EL (cell line): ENCODE results near the gene EPSTI1.
"Not testable (repeated sequence)": the region's sequence is repeated elsewhere in the genome, so short reads cannot be mapped to it uniquely, and the experiment has no call there.

ENCODE experiments used
- DNase-seq: peaks from one replicate; pipeline ENCODE4 v3.0.0-alpha.2; 2016

EPSTI1 gene

DNA sequence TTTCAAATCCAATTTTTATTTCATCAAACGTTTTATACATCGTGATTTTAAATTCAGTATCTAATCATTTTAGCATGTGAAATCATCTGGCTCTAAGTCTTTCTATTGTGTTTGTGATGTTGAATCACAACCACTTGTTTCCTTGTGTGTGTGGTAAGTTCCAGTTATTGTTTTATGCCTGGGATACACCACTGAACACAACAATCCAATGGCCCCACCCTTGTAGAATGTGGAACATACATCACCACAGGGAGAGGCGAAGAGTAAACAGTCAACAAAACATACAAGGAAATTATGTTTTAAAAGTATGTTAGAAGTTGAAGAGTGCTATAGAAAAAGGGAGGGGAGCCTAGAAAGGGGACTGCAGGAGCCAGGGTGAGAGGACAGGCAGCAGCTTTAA lies 100.5 kb downstream of the EPSTI1 start:
- DNase-seq, result no peak

DNA sequence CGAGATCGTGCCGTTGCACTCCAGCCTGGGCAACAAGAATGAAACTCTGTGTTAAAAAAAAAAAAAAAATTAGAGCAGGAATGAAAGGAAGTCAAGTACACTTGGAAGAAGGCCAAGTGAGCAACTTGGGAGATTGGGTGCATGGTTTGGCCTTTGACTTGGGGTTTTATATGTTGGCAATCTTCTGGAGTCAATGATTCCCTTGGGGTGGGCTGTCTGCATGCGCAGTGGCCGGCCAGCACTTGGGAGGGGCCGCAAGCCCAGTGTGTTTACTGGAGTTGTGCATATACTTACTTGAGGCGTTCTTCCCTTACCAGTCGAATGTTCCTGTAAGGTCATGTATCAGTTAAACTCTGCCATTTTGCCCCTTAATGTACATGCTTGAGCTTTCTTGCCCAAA lies 106.7 kb downstream of the EPSTI1 start:
- DNase-seq, result no peak

DNA sequence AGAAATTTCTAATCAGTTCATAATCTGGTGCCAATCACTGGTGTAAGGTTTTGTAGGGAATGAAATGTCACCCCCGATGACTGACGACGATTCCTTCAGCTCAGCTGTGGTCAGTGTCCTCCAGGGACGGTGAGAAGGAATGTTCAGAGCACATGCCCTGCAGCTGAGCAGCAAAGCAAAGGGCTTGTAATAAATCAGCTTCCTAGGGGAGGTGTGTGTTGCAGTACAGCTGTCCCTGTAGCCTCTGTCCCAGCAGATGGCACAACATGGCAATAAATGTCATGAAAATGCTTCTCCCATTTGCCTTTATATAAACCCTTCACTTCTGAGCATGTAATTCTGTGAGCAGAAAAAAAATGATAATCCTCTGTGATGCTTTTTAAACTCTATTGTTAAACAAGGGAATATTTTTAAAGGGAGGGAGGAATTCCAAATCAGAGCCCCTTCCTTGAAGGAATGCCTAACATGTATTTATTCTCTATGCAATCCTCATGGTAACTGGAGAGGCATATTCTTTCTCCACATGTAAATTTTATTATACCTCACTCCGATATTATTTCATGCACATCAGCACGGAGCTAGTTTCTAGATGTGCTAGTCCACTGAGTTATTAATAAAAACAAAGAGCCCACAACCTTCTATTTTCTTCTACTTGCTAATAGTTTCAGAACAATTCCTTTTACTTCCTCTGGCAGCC lies 108.1 kb downstream of the EPSTI1 start:
- DNase-seq, result peak; percentile 65

DNA sequence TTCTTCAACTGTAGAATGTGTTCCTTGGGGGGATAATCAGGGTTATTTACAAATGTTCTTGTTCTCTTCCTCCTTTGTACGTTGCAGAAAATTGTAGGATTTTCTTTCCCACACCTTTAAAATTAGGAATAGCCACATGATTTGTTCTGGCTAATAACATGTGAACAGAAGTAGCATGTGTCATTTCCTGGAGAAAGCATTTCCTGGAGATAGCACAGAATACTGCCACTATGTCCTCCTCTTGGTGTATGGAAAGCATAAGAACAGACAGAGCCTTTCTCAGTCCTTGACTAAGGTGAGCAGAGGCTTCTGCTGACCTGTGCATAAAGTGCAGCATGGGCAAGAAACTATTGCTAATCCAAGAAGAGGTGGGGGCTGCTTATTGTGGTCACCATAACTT lies 108.9 kb downstream of the EPSTI1 start:
- DNase-seq, result no peak

DNA sequence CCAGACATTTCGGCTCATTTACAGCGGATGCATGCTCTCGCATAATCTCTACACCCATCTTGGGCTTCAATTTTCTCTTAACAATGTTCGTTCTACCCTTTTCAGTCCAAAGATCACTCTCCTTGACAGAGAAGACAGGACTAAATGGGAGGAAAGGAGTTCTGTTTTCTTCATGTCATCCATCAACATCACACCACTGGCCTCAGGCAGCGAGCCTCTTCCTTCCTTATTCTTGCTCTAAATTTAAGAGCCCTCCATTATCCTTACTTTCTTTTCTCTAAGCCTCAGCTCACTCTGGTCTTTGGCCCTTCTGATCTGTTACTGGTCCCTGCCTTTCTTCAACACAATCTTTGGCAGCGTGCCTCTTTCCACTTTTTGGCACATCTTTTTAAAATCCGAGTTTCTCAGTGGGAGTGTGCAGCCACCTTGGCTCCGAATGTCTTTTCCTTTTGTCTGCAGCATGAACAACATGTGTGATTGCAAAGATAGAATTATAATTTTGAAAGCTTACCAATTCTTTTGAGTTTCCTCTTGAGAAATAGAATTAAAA lies 111.9 kb downstream of the EPSTI1 start:
- no peak for DNase-seq

DNA sequence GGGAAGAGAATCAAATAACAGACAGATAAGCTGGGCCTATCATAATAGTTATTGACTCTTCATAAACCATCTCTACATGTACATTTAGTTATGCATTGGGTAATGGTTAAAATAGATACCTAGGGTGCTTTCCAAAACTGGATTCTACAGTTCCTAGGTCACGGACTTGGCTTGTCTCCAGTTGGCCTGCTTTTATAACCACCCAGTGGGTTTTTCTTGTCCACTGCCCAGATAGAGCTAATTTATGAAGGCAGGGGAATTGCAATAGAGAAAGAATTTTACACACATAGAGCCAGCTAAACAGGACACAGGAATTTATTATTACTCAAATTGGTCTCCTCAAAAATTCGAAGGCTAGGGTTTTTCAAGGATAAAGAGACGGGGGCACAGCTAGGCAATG lies 113.3 kb downstream of the EPSTI1 start:
- no peak for DNase-seq

DNA sequence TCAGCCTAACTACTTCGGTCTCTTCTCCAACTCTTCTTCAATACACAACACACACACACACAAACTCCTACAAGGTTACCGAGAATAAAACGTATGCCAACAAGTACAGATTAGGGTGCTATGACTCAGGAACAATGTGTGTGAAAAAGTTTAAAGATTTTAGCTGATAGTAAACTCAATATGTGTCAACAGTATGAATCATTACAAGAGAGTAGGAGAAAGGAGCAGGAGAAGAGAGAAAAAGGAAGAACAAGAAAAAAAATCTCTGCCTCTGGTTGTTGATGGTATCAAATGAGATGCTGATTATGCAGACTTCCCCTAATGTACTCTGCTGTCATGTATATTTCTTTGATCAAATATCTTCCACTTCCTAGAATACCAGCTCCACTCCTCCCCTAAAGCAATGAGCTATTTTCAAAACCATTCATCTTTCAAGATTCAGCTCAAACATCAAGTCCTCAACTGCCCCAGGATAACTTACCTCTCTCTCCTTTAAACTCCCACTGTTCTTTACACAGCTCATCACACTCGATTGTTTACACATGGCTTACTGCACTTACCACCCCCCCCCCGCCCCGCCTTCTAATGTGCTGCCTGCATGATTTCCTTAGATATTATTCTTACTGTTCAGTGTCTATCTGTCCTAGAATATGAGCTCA lies 115.0 kb downstream of the EPSTI1 start:
- DNase-seq, result peak; percentile 54

DNA sequence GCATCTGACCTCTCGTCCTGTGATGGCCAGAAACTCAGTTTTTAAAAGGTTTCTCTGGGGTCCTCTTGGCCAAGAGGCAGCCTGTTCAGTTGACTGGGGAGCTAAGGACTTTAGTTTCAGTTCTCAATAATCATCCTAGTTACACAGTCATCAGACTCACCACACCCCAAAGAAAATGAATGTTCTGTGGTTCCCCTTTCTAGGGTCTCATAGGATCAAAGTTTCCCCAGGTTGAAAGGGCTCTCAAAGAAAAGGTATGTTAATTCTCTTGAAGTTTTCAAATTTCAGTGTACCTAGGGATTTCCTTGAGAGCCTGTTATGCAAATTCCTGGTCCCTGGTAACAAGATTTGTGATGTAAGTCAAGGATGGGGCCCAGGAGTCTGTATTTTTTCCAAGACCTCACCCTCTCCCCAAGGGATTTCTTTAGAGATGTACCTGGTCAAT lies 115.7 kb downstream of the EPSTI1 start:
- DNase-seq, result no peak

DNA sequence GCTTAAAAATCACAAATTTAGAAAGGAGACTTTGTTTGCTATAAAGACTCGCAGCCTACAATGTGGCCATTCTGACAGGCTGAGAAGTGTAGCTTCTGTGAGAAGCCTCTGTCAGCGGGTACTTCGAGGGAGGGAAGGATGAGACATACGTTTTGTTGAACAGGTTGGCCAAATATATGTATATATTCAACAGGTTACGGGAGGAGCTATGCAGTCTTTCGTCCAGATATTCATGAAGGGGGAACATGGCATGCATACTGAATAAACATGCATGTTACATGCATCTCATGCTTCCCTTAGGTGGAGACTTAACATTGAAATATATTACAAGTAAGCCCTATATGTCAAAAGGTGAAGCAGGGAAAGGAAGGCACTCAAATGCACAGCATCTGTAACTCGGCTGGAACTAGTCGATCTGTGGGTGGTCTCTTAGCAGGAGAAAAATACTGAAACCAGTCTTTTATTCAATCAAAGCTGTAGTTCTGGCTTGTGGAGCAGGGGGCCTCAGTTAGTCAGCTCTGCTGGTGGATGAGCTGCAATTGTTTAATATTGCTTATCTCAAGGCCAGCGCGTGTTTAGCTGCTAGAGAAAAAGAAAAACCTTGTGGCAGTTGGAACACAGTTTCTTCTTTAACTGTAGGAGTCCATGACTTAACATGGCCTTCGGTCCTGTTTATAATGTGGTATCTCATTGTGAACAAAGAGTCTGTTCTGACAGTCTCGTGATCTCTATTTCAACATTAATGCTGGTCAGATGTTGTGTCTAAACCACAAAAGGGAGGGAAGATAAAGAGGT lies 116.4 kb downstream of the EPSTI1 start:
- DNase-seq, result no peak

DNA sequence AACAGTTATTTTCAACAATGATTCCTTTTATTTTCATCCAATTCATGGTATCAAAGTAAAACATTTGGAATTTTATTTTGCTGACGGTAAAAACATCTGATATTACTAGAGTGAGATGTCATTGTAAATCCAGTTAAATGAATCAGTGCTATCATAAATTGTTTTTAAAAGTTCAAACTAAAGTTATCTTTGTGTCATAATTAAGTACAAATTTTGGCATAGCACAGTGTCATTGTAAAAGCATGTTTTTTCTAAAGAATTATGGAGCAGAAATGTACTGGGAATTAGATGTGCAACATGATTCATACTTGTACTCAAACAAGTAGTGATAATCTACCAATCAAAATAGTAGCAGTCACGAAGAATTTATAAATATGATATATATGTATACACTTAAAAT lies 117.8 kb downstream of the EPSTI1 start:
- DNase-seq, result no peak

DNA sequence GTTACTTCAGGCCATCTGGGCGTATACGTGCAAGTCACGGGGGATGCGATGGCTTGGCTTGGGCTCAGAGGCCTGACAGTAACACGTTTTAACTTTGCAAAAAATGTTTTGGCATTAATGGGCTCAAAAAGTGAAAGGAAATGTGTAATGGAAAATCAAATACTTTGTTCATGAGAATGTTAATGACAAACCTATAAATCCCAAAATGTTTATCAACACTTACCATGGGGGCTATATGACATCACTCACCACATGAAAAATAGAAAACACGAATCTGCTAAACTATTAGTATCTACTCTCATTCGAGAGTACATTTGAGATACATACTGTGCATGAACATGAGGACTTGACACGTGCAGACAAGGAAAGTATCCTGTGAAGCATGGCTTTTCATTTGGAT lies 119.0 kb downstream of the EPSTI1 start:
- no peak for DNase-seq

DNA sequence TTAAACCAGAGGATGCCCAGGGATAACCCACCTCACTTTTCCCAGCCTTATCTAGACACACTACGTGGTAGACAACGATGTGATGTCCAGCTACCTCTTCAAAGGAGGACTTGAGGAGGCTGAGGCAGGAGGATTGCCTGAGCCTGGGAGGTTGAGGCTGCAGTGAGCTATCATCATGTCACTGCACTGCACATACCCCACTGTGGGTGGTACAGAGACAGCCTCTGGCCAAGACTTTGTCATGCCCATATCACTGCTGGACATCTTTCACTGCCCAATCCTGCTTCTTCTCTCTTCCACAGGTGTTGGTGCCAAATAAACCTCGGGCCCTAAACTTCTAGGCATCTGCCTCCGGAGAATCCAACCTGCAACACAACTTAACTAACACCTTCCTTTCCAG lies 124.8 kb downstream of the EPSTI1 start:
- DNase-seq, result no peak

DNA sequence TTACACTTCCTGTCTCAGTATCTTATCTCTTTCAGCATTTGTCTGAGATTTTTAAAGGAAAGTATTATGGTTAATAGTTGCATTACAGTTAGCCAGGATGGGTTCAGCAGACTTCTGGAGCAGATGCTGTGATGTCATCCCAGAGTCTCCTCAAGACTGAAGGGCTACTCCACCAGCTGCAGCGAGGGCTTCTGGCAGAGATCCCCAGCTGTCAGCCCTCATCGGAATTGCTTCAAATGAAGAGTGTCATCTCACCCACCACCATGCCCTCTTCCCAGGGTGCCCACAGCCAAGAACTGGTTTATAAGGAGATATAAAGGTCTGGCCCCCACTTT lies 126.3 kb downstream of the EPSTI1 start:
- DNase-seq, result no peak

DNA sequence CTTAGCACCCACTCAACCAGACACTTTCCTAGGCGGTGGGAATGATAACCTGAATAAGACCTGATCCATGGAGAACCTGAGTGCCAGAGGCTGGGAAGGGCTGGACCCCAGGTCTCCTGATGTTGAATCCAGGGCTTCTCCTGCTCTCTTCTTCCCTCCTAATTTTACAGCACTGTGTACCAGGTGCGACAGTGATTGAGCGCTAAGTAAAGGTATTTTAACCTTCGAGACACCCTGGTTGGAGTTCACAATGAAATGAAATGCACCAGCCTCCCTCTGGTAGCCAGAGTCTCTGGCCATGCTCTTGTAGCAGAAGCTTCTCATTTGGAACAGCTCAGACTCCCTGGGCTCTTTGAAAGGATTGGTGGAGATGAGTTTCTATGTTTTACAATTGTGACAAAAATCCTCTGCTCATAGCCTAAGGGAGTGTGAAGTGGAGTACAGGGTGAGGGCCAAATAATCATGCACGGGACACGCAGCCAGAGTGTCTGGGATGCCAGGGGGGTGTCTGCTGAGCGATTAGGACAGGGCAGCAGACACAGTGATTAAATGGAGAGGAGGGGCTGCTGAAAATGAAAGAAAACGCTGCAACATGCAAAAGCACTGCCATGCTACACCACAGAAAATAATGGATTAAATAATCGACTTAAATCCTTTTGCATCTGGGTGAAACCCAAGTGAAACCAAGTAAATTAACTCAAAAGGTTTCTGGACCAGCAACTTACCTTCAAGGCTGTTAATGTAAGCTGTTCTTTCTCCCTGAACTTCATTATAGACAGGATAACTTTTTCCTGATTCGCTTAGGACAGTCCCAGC lies 126.9 kb downstream of the EPSTI1 start:
- DNase-seq, result no peak

DNA sequence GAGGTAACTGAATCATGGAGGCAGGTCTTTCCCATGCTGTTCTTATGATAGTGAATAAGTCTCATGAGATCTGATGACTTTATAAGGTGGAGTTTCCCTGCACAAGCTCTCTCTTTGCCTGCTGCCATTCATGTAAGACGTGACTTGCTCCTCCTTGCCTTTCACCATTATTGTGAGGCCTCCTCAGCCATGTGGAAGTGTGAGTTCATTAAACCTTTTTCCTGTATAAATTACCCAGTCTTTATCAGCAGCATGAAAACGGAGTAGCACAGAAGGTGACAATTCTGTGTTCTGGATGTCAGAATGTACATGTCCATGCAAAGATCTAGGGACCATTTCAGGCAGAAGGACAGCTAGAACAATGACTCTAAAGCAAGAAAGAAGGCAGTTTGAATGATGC lies 129.7 kb downstream of the EPSTI1 start:
- not testable (repeated sequence) for DNase-seq

DNA sequence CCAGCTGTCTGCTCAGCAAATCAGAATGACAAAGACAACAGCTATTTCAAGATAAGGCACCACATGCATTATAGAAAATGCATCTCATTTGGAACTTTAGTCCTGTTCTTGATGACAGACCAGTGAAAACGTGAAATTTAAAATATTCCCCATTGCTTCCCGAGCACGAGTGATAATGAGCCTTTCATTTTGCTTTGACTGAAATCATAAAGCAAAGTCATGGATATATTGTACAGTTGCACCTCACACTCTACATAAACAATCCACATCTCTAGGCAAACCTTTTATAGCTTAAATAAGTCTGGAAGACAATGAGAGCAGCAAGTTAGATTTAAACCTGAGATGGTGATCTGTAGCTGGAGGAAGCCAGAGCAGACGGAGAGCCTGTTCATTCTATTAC lies 131.6 kb downstream of the EPSTI1 start:
- no peak for DNase-seq

DNA sequence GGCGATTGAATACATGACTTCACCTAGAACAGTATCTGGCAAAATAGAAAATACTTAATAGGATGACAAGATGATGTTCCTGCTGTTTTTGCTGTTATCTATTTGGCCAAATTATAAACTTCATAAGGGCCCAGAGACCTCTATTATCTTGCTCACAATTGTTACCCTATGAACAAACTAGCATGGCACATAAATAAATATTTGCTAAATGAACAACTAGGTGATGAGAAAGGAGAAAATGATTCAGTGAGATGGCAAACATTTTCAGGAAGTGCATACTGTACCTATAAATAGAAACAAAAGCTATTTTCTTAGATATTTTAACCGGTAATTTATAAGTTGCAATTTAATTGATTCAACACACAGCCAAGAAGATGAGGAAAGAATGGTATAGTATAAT lies 132.3 kb downstream of the EPSTI1 start:
- DNase-seq, result no peak

DNA sequence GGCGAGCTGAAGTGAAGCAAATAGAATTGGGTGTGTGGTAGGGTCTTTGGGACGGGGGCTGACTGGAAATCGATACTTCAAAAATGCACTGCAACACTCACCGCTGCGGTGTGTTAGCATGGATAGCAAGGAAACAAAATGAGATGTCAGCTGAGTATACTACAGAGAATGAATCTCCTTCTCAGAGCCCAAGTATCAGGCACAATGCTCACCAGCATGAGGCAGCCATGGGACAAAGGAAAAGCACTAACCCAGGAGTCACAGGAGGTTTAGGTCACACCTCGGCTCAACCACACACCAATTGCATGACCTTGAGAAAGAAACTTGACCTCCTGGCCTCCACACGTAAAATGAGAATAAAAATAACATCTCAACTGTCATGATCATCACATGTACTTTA lies 136.6 kb downstream of the EPSTI1 start:
- no peak for DNase-seq

DNA sequence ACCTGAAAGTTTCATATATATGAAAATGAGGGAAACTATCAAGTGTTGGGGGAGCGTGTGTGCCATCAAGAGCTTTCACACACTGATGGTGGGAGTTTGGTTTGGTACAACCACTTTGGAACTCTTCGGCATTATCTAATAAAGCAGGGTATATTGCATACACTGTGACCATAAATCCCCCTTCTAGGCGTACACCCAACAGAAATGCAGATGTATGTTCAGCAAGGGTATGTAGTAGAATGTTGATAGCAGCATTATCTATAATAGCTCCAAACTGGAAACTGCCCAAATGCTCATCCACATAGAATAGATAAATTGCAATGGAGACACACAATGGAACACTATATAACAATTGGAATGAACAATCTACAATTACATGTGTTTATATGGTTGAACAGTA lies 139.9 kb downstream of the EPSTI1 start:
- no peak for DNase-seq

DNA sequence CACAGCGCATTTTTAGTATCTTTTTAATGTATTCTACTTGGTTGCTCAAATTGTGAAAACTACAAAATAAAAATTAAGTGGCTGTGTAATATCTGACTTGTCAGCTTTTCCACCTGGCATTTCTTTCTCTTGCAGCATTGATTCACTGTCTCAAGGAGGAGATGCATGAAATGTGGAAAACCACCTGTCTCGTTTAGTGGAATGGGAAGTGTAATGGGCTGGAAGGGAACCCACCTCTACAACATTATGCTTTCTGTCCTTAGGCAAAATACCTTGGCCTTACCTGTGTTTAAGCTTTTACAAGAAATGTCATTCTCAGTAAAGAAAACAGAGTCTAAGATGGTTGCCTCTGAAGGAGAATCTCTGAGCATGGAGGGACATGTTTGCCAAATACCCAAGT lies 142.8 kb downstream of the EPSTI1 start:
- DNase-seq, result no peak

DNA sequence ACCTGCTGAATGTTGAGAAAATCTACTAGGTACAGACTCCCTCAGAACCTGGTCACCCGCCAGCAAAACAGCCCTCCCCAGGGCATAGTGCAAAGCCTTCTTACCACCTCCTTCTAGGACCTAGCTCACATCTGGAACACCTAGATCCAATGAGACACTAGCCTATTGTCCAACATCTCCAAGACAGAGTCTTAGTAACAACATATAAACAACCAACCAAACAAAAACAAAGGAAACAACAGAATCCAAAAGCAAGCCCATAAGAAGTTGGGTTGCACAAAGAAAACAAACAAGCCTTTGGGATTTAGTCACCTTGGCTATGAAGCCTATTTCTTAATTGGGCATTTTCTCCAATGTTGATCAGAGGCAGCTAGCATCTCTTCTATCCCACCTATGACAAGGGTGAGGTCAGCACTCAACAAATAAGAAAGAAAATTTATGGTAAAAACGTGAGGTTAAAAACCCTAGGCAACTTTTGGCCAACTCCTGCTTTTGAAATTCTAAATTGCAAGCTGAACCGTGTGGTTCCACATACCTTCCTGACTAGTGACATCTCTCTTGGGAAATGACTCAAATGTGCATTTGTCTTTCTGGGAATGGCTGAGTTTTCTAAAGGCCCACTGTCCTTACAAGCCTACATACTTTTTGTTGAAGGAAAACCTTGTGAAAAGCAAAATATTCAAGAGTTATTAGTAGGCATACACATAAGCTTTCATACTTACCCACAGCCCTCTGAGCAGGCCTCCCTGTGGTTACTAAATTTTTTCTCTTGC lies 144.0 kb downstream of the EPSTI1 start:
- no peak for DNase-seq
